Bronchus fibroblast of lung (primary cell): Measurements from ENCODE around the gene KRT2. TPM values are rescaled to one million over a fixed set of nuclear protein-coding genes. Genes with fewer than 3 reads are reported as not detected.

Experiments used
- total RNA-seq: library from RNA; depleted of rRNA; stranded (reverse); fragments of >200 nt; gene quantifications from 2 replicates; pipeline ENCODE4 v1.2.3, GENCODE V29; 2015

Gene KRT2
- total RNA-seq = not detected in 2 replicates

DNA sequence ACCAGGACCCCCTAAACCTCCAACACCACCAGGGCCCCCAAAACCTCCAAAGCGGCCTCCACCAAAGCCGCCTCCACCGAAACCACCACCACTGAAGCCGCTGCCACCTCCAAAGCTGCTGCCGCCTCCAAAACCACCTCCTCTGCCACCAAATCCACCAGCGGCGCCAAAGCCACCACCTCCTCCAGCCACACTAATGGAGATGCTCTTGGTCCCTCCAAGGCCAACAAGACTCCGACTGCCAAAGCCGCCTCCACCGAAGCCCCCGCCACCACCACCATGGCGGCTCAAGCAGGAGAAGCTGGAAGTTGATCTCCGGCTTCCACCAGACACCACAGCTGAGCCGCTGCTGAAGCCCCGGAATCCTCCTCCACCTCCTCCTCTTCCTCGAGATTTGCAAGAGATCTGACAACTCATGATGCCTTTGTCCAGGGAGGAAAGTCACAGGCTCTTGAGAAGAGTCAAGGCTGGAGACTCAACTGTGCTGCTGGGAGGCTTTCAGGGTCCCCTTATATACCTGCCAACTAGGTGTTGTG is at the start of gene KRT2:
Gene KRT2, minus strand, starts transcription at position 486 of the 536 bp plus-strand sequence. Its CDS starts 69 bp downstream, at position 417.

GRCh38 chr12:52680363-52680762 is 28.4 kb upstream of the KRT2 start, which contains the start of gene KRT1:
Gene KRT1, minus strand, starts transcription at chr12:52680407. Its CDS starts 59 bp downstream, at chr12:52680348.

GRCh38 chr12:52618216-52618615 is 33.8 kb downstream of the KRT2 start, which contains the start of gene KRT73:
Gene KRT73, minus strand, starts transcription at chr12:52618559. Its CDS starts 35 bp downstream, at chr12:52618524.

GRCh38 chr12:52600941-52601481 is 51.0 kb downstream of the KRT2 start, which contains the start of gene KRT72:
Gene KRT72, minus strand, starts transcription at chr12:52601463. Its CDS starts 11 bp downstream, at chr12:52601452.

Other genes with a start within 250 kb of the KRT2 start
- gene KRT82, start 245.9 kb downstream of the KRT2 start, total RNA-seq = not detected in 2 replicates
- not detected in 2 replicates for gene KRT75, start 217.8 kb downstream of the KRT2 start, total RNA-seq
- gene KRT6B, start 200.1 kb downstream of the KRT2 start, total RNA-seq = not detected in 2 replicates
- gene KRT6C, start 178.4 kb downstream of the KRT2 start, total RNA-seq = not detected in 2 replicates
- gene KRT6A, start 159.0 kb downstream of the KRT2 start, total RNA-seq = 0.17 and 0.30 TPM in 2 replicates
- gene KRT5, start 131.8 kb downstream of the KRT2 start, total RNA-seq = 0.17 TPM in 1 of 2 replicates, not detected in the other
- not detected in 2 replicates for gene KRT71, start 99.1 kb downstream of the KRT2 start, total RNA-seq
- gene KRT74, start 78.4 kb downstream of the KRT2 start, total RNA-seq = not detected in 2 replicates
- not detected in 2 replicates for gene KRT72, start 50.7 kb downstream of the KRT2 start, total RNA-seq
- gene KRT73, start 33.7 kb downstream of the KRT2 start, total RNA-seq = not detected in 2 replicates
- not detected in 2 replicates for gene KRT1, start 28.2 kb upstream of the KRT2 start, total RNA-seq
- gene KRT77, start 51.3 kb upstream of the KRT2 start, total RNA-seq = not detected in 2 replicates
- gene KRT76, start 125.1 kb upstream of the KRT2 start, total RNA-seq = not detected in 2 replicates
- gene KRT3, start 143.9 kb upstream of the KRT2 start, total RNA-seq = not detected in 2 replicates
- not detected in 2 replicates for gene KRT4, start 161.9 kb upstream of the KRT2 start, total RNA-seq
- gene KRT79, start 182.1 kb upstream of the KRT2 start, total RNA-seq = not detected in 2 replicates
- gene KRT78, start 196.8 kb upstream of the KRT2 start, total RNA-seq = not detected in 2 replicates